K562 (cell line): ENCODE measurements around the gene CCR8.

Experiments used
- CTCF ChIP-seq, 3 experiments: IDR thresholded peaks in 2 of 3; conservative IDR thresholded peaks in 1 of 3; 2 replicates each; pipeline ENCODE4 v1.5.1; 2011 to 2012; ENCODE audit warnings: low read length in 3 of 3, mild to moderate bottlenecking in 3 of 3, control low read depth in 2 of 3, improper control_type of control experiment in 1 of 3, inconsistent platforms in 1 of 3, low read depth in 1 of 3, mixed read lengths in 1 of 3, moderate library complexity in 1 of 3; ENCODE audit not compliant: insufficient read depth in 2 of 3
- KAT7 ChIP-seq: sonication (generic); formaldehyde crosslinking; IDR thresholded peaks from 2 replicates; pipeline ENCODE4 v1.8.0; 2022; ENCODE audit warnings: missing genetic modification reagents, mild to moderate bottlenecking, borderline replicate concordance
- MTA2 ChIP-seq: fragments of 450-650 bp; IDR thresholded peaks from 2 replicates; pipeline ENCODE4 v1.6.1; 2016; ENCODE audit warnings: low read depth
- NFE2 ChIP-seq: IDR thresholded peaks from 2 replicates; pipeline ENCODE4 v1.6.1; 2014; ENCODE audit warnings: antibody characterized with exemption, low read depth
- NR2C2 ChIP-seq, 2 experiments: fragments of 200-800 bp in 1 of 2; sonication (Bioruptor generic) in 1 of 2; sonication (generic) in 1 of 2; formaldehyde crosslinking in 1 of 2; IDR thresholded peaks; 2 replicates each; pipeline versions ENCODE4 v1.6.1 to v1.8.0; 2016 to 2022; ENCODE audit warnings: mild to moderate bottlenecking in 1 of 2, missing compliant biosample characterization in 1 of 2, missing genetic modification characterization in 1 of 2, missing genetic modification reagents in 1 of 2
- TCF3 ChIP-seq: sonication (generic); formaldehyde crosslinking; IDR thresholded peaks from 2 replicates; pipeline ENCODE4 v1.4.0; 2020; ENCODE audit warnings: mild to moderate bottlenecking, missing genetic modification reagents
- ZNF354B ChIP-seq: fragments of 250-450 bp; sonication (Bioruptor Pico); IDR thresholded peaks from 2 replicates; pipeline ENCODE4 v1.4.0; 2020
- ZNF592 ChIP-seq: fragments of 450-650 bp; IDR thresholded peaks from 2 replicates; pipeline ENCODE4 v1.6.1; 2017; ENCODE audit warnings: antibody characterized with exemption, mild to moderate bottlenecking

- TF ChIP-seq NR2C2 (CRISPR knock-in tag; IDR thresholded peaks at IDR 0.05), result no peak
- no peak for TF ChIP-seq NR2C2 (tag; IDR thresholded peaks at IDR 0.05)
- no peak for TF ChIP-seq TCF3 (CRISPR knock-in tag)
- no peak for TF ChIP-seq NFE2
- TF ChIP-seq KAT7 (CRISPR knock-in tag), result no peak
- no peak for TF ChIP-seq ZNF592
- TF ChIP-seq MTA2, result no peak
- TF ChIP-seq ZNF354B (CRISPR knock-in tag), result no peak
- TF ChIP-seq CTCF (IDR thresholded peaks at IDR 0.05 in 2 of 3, conservative IDR thresholded peaks at IDR 0.05 in 1 of 3; ENCODE audit: insufficient read depth in 2 of 3, low read depth in 1 of 3, low read length in 3 of 3), result no peak
These were observed 28.8 kb downstream of the CCR8 start for GRCh38 chr3:39358333-39358732.
